Endothelial cell (in vitro differentiated cells): ENCODE results near the gene ROBO2. TPM values are rescaled to one million over a fixed set of nuclear protein-coding genes. Genes with fewer than 3 reads are reported as not detected.
"Not testable (repeated sequence)": the region's sequence is repeated elsewhere in the genome, so short reads cannot be mapped to it uniquely, and the experiment has no call there.

Experiments
- DNase-seq: peaks from one replicate; pipeline ENCODE4 v3.0.0; 2021; ENCODE audit warnings: low spot score
- H3K27ac Mint-ChIP-seq: one replicate; pipeline ENCODE4 v1.8.0; 2021; ENCODE audit warnings: mixed read lengths, inconsistent platforms; ENCODE audit not compliant: unreplicated experiment
- H3K27me3 Mint-ChIP-seq: one replicate; pipeline ENCODE4 v1.8.0; 2021; ENCODE audit warnings: mild to moderate bottlenecking, moderate library complexity, mixed read lengths, inconsistent platforms; ENCODE audit not compliant: unreplicated experiment
- H3K36me3 Mint-ChIP-seq: one replicate; pipeline ENCODE4 v1.8.0; 2021; ENCODE audit warnings: mild to moderate bottlenecking, low read depth, mixed read lengths, inconsistent platforms; ENCODE audit not compliant: unreplicated experiment
- H3K4me1 Mint-ChIP-seq: one replicate; pipeline ENCODE4 v1.8.0; 2021; ENCODE audit warnings: mild to moderate bottlenecking, mixed read lengths, inconsistent platforms; ENCODE audit not compliant: unreplicated experiment
- H3K4me3 Mint-ChIP-seq: one replicate; pipeline ENCODE4 v1.8.0; 2021; ENCODE audit warnings: mild to moderate bottlenecking, mixed read lengths, inconsistent platforms; ENCODE audit not compliant: unreplicated experiment
- H3K9me3 Mint-ChIP-seq: one replicate; pipeline ENCODE4 v1.8.0; 2021; ENCODE audit warnings: mixed read lengths, inconsistent platforms; ENCODE audit not compliant: unreplicated experiment
- CTCF ChIP-seq: fragments of 200-600 bp; sonication (generic); IDR thresholded peaks from one replicate; pipeline ENCODE4 v1.5.0; 2021; ENCODE audit warnings: antibody characterized with exemption; ENCODE audit not compliant: unreplicated experiment
- total RNA-seq: library from RNA; stranded (reverse); fragmentation: NEBNext Ultra II Directional; extraction: Animal tissue kit (Norgen Biotek cat#: 25700); gene quantifications from one replicate; pipeline ENCODE4 v1.2.1, GENCODE V29; 2021; ENCODE audit not compliant: unreplicated experiment

Gene ROBO2
- total RNA-seq, 1 donor from 2014 or later: 2.5 TPM

- no peak for TF ChIP-seq CTCF
Measured at GRCh38 chr3:77392181-77392580, 352.3 kb downstream of the ROBO2 start.

GRCh38 chr3:77394046-77394445 is 354.1 kb downstream of the ROBO2 start:
- no peaks in the 10 kb centered on the region for H3K36me3 Mint-ChIP-seq
- no peak for TF ChIP-seq CTCF
- H3K9me3 Mint-ChIP-seq: no peaks in the 10 kb centered on the region
- no peaks in the 10 kb centered on the region for H3K4me1 Mint-ChIP-seq
- no peaks in the 10 kb centered on the region for H3K27me3 Mint-ChIP-seq
- H3K27ac Mint-ChIP-seq: no peak overlapping the region
- no peak for DNase-seq
- H3K4me3 Mint-ChIP-seq: no peak overlapping the region

More at GRCh38 chr3:77392181-77392580, 352.3 kb downstream of the ROBO2 start:
- no peaks in the 10 kb centered on the region for H3K36me3 Mint-ChIP-seq
- H3K27ac Mint-ChIP-seq: no peak overlapping the region
- no peak overlapping the region for H3K4me3 Mint-ChIP-seq
- no peak for DNase-seq
- no peaks in the 10 kb centered on the region for H3K27me3 Mint-ChIP-seq
- H3K4me1 Mint-ChIP-seq: no peaks in the 10 kb centered on the region
- no peaks in the 10 kb centered on the region for H3K9me3 Mint-ChIP-seq

- no peak for TF ChIP-seq CTCF
- Mint-ChIP-seq H3K27me3 (no peaks in the 10 kb centered on the region), H3K4me3 (no peak overlapping the region), H3K9me3 (no peaks in the 10 kb centered on the region), H3K27ac (no peak overlapping the region), H3K4me1 (no peaks in the 10 kb centered on the region), H3K36me3 (no peaks in the 10 kb centered on the region)
- no peak for DNase-seq
Measured at GRCh38 chr3:77404871-77405270, 365.0 kb downstream of the ROBO2 start.

- no peak for TF ChIP-seq CTCF
- no peak for DNase-seq
- Mint-ChIP-seq H3K36me3 (no peaks in the 10 kb centered on the region), H3K27ac (no peak overlapping the region), H3K27me3 (no peaks in the 10 kb centered on the region), H3K4me1 (no peaks in the 10 kb centered on the region), H3K9me3 (no peaks in the 10 kb centered on the region), H3K4me3 (no peak overlapping the region)
Measured at GRCh38 chr3:77407441-77407840, 367.5 kb downstream of the ROBO2 start.

- H3K36me3 Mint-ChIP-seq, H3K4me1 Mint-ChIP-seq, DNase-seq, H3K27me3 Mint-ChIP-seq, H3K4me3 Mint-ChIP-seq, H3K9me3 Mint-ChIP-seq, H3K27ac Mint-ChIP-seq: not testable (repeated sequence)
Measured at GRCh38 chr3:77410334-77410733, 370.4 kb downstream of the ROBO2 start.

- no peak for DNase-seq
- TF ChIP-seq CTCF: no peak
- H3K4me1 Mint-ChIP-seq: no peaks in the 10 kb centered on the region
- H3K4me3 Mint-ChIP-seq: no peak overlapping the region
- peaks cover 3% of the 10 kb centered on the region for H3K27me3 Mint-ChIP-seq
- no peaks in the 10 kb centered on the region for H3K9me3 Mint-ChIP-seq
- H3K36me3 Mint-ChIP-seq: no peaks in the 10 kb centered on the region
- no peak overlapping the region for H3K27ac Mint-ChIP-seq
Measured at GRCh38 chr3:77411334-77411733, 371.4 kb downstream of the ROBO2 start.
